ENCODE results near the gene DEXI. TPM values are rescaled to one million over a fixed set of nuclear protein-coding genes. Genes with fewer than 3 reads are reported as not detected.
"Not testable (repeated sequence)": the region's sequence is repeated elsewhere in the genome, so short reads cannot be mapped to it uniquely, and the experiment has no call there.

Gene DEXI
- total and polyA plus RNA-seq, 9 donors, result 26.5 to 73.4 (median 45.7) TPM

DNA sequence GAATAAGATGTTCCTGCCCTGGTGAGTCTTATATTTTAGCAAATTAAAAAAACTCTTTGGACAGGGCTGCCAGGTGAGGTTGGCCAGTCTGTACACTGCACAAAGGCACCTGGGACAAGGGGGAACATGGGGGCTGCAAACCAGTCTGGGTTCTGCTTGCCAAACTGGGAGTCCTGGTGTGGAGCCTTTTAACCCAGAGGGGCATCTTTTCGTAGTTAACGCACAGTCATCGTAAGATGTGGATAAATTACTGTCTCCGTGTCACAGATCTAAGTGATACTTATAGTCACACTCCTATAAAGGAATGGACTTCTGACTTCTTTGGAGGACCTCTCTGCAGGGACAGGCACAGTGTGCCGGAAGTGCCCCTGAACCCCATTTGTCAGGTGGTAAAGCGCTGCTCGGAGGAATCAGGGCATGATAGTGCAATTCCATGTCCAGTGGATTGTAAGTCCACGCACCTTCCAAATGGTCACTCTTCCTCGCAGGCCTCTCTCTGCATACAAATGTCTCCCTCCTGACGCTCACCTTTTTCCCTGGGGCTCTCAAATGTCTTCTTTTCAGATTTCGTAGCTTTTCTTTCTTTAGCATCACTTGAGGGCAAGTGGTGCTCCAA lies 14.7 kb downstream of the DEXI start:
- no peak overlapping the region for H3K4me3 ChIP-seq
- DNase-seq, result no peak
- no peaks in the 10 kb centered on the region for H3K9me3 ChIP-seq
- no peak for TF ChIP-seq EP300 (IDR thresholded peaks at IDR 0.05)
- no peak for TF ChIP-seq POLR2A (IDR thresholded peaks at IDR 0.05)
- TF ChIP-seq, protein P1, sequence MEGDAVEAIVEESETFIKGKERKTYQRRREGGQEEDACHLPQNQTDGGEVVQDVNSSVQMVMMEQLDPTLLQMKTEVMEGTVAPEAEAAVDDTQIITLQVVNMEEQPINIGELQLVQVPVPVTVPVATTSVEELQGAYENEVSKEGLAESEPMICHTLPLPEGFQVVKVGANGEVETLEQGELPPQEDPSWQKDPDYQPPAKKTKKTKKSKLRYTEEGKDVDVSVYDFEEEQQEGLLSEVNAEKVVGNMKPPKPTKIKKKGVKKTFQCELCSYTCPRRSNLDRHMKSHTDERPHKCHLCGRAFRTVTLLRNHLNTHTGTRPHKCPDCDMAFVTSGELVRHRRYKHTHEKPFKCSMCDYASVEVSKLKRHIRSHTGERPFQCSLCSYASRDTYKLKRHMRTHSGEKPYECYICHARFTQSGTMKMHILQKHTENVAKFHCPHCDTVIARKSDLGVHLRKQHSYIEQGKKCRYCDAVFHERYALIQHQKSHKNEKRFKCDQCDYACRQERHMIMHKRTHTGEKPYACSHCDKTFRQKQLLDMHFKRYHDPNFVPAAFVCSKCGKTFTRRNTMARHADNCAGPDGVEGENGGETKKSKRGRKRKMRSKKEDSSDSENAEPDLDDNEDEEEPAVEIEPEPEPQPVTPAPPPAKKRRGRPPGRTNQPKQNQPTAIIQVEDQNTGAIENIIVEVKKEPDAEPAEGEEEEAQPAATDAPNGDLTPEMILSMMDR (IDR thresholded peaks at IDR 0.05), result no peak
- no peaks in the 10 kb centered on the region for H3K27me3 ChIP-seq
- WGBS, 3 donors, result 94 to 96% (median 94%) methylated on average over 11 of the region's 11 CpGs
- no peak overlapping the region for H3K27ac ChIP-seq
- no peaks in the 10 kb centered on the region for H3K36me3 ChIP-seq
- H3K4me1 ChIP-seq (ENCODE audit: insufficient read depth), result peaks cover 2% of the 10 kb centered on the region
- intact Hi-C loops (cut with DNase I), result loop anchor here in 3 of 4 donors (10.0 kb wide), 2 partner anchors 163 to 413 kb away; no protein-coding TSS in a partner anchor

DNA sequence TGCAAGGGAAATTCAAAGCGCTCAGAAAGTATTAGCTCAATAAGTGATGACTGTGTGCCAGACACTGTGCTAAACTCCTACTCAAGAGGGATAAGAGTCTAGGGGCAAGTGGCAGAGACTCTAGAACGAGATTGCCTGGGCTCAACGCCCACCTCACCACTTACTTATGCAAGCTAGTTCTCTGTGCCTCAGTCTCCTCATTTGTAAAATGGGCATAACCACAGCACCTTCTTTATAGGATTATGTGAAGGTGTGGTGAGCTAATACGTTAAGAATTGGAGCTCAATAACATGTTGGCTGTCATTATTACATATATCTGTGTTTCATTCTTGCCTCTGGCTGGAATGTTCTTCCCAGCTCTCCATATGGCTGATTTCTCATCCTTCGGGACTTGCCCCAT lies 15.4 kb downstream of the DEXI start:
- WGBS, 3 donors, result 89 to 95% (median 91%) methylated on average over 5 of the region's 5 CpGs
- H3K4me1 ChIP-seq (ENCODE audit: insufficient read depth), result peaks cover 5% of the 10 kb centered on the region
- no peaks in the 10 kb centered on the region for H3K27me3 ChIP-seq
- DNase-seq, result no peak
- intact Hi-C loops (cut with DNase I), result loop anchor here in 3 of 4 donors (10.0 kb wide), 2 partner anchors 162 to 412 kb away; no protein-coding TSS in a partner anchor
- H3K36me3 ChIP-seq, result no peaks in the 10 kb centered on the region
- no peak overlapping the region for H3K27ac ChIP-seq
- H3K9me3 ChIP-seq, result no peaks in the 10 kb centered on the region
- TF ChIP-seq EP300 (IDR thresholded peaks at IDR 0.05), result no peak
- TF ChIP-seq POLR2A (IDR thresholded peaks at IDR 0.05), result no peak
- TF ChIP-seq, protein P1 (IDR thresholded peaks at IDR 0.05), result no peak
- no peak overlapping the region for H3K4me3 ChIP-seq

GRCh38 chr16:10926094-10926493 lies 16.2 kb downstream of the DEXI start:
- peaks cover 6% of the 10 kb centered on the region for H3K4me1 ChIP-seq (ENCODE audit: insufficient read depth)
- intact Hi-C loops (cut with DNase I), result loop anchor here in 3 of 4 donors (10.0 kb wide), 2 partner anchors 161 to 411 kb away; no protein-coding TSS in a partner anchor
- WGBS, 3 donors, result 76 to 96% (median 88%) methylated on average over 3 to 4 of the region's 4 CpGs
- H3K27ac ChIP-seq, result no peak overlapping the region
- H3K4me3 ChIP-seq, result no peak overlapping the region
- no peaks in the 10 kb centered on the region for H3K9me3 ChIP-seq
- H3K27me3 ChIP-seq, result no peaks in the 10 kb centered on the region
- no peaks in the 10 kb centered on the region for H3K36me3 ChIP-seq
- TF ChIP-seq, protein P1 (IDR thresholded peaks at IDR 0.05), result no peak
- TF ChIP-seq EP300 (IDR thresholded peaks at IDR 0.05), result no peak
- no peak for TF ChIP-seq POLR2A (IDR thresholded peaks at IDR 0.05)
- no peak for DNase-seq

DNA sequence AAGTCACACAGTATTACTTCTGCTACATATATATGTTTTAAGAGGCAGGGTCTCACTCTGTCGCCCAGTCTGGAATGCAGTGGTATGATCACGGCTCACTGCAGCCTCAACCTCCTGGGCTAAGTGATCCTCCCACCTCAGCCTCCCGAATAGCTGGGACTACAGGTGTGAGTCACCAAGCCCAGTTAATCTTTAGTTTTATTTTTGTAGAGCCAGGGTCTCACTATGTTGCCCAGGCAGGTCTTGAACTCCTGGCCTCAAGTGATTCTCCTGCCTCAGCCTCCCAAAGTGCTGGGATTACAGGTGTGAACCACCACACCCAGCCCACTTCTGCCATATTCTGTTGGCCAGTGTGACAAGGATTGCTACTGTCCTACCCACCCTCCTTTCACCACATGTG lies 17.0 kb downstream of the DEXI start:
- not testable (repeated sequence) for DNase-seq; H3K4me3 ChIP-seq; H3K9me3 ChIP-seq; H3K4me1 ChIP-seq (ENCODE audit: insufficient read depth); H3K27me3 ChIP-seq; H3K36me3 ChIP-seq; H3K27ac ChIP-seq
- 95 to 98% (median 97%) methylated on average over 3 of the region's 3 CpGs for WGBS, 3 donors
- intact Hi-C loops (cut with DNase I), result loop anchor here in 3 of 4 donors (10.0 kb wide), 2 partner anchors 160 to 410 kb away; no protein-coding TSS in a partner anchor

- peaks cover 6% of the 10 kb centered on the region for H3K4me1 ChIP-seq (ENCODE audit: insufficient read depth)
- peak; percentile 41 to 68 (median 64) for DNase-seq
- WGBS, 3 donors, result 42 to 68% (median 47%) methylated on average over 14 of the region's 14 CpGs
- no peak overlapping the region for H3K27ac ChIP-seq
- H3K4me3 ChIP-seq, result no peak overlapping the region
- H3K9me3 ChIP-seq, result no peaks in the 10 kb centered on the region
- intact Hi-C loops (cut with DNase I), result loop anchor here in 3 of 4 donors (10.0 kb wide), 2 partner anchors 159 to 409 kb away; no protein-coding TSS in a partner anchor
- H3K36me3 ChIP-seq, result no peaks in the 10 kb centered on the region
- no peak for TF ChIP-seq EP300 (IDR thresholded peaks at IDR 0.05)
- no peak for TF ChIP-seq POLR2A (IDR thresholded peaks at IDR 0.05)
- TF ChIP-seq, protein P1 (IDR thresholded peaks at IDR 0.05), result no peak
- H3K27me3 ChIP-seq, result no peaks in the 10 kb centered on the region
Observed at GRCh38 chr16:10923650-10924214, 18.5 kb downstream of the DEXI start.
